GM23338 (cell line): ENCODE data around the gene ARHGEF3. TPM values are rescaled to one million over a fixed set of nuclear protein-coding genes. Genes with fewer than 3 reads are reported as not detected.

Experiments
- ATAC-seq: fragments of 200-7000 bp; cut with Tn5 transposase; 3 replicates; pipeline ENCODE4 v1.9.1; 2020
- DNase-seq: peaks from one replicate; pipeline ENCODE4 v3.0.0-alpha.2; 2015; ENCODE audit warnings: low spot score
- H2AFZ ChIP-seq: fragments of 200-600 bp; sonication (generic); 2 replicates; pipeline ENCODE4 v1.8.0; 2016; ENCODE audit warnings: antibody characterized with exemption, mild to moderate bottlenecking, moderate library complexity
- H3F3A ChIP-seq: fragments of 200-600 bp; sonication (generic); replicated peaks from 2 replicates; pipeline ENCODE4 v1.8.0; 2017; ENCODE audit warnings: antibody characterized with exemption, mixed run types, low read depth
- H3K27ac ChIP-seq: fragments of 200-600 bp; sonication (generic); 2 replicates; pipeline ENCODE4 v1.6.1; 2016; ENCODE audit warnings: low read depth
- H3K27me3 ChIP-seq: fragments of 200-600 bp; sonication (generic); 2 replicates; pipeline ENCODE4 v1.8.0; 2016; ENCODE audit warnings: mild to moderate bottlenecking, mixed run types, moderate library complexity; ENCODE audit not compliant: insufficient read depth
- H3K36me3 ChIP-seq: fragments of 200-600 bp; sonication (generic); 2 replicates; pipeline ENCODE4 v1.8.0; 2016; ENCODE audit warnings: mild to moderate bottlenecking; ENCODE audit not compliant: insufficient read depth
- H3K4me1 ChIP-seq: fragments of 200-600 bp; sonication (generic); 2 replicates; pipeline ENCODE4 v1.8.0; 2016; ENCODE audit warnings: mild to moderate bottlenecking, moderate library complexity; ENCODE audit not compliant: insufficient read depth
- H3K4me2 ChIP-seq: fragments of 200-600 bp; sonication (generic); 2 replicates; pipeline ENCODE4 v1.7.1; 2017; ENCODE audit warnings: mixed run types
- H3K4me3 ChIP-seq: fragments of 200-600 bp; sonication (generic); 2 replicates; pipeline ENCODE4 v1.6.1; 2016; ENCODE audit warnings: mixed run types
- H3K79me2 ChIP-seq: fragments of 200-600 bp; sonication (generic); replicated peaks from 2 replicates; pipeline ENCODE4 v1.8.0; 2017; ENCODE audit warnings: mild to moderate bottlenecking; ENCODE audit not compliant: insufficient read depth
- H3K9me2 ChIP-seq: fragments of 200-600 bp; sonication (generic); 2 replicates; pipeline ENCODE4 v1.8.0; 2017; ENCODE audit not compliant: insufficient read depth
- H4K20me1 ChIP-seq: fragments of 200-600 bp; sonication (generic); replicated peaks from 2 replicates; pipeline ENCODE4 v1.8.0; 2017; ENCODE audit warnings: mild to moderate bottlenecking; ENCODE audit not compliant: insufficient read depth
- H3K27ac Mint-ChIP-seq: 2 replicates; pipeline ENCODE4 v1.8.0; 2020; ENCODE audit warnings: inconsistent platforms, mild to moderate bottlenecking, moderate library complexity, mixed read lengths
- H3K27me3 Mint-ChIP-seq: 3 replicates; pipeline ENCODE4 v1.8.0; 2022; ENCODE audit warnings: low read depth, mild to moderate bottlenecking, moderate library complexity, mixed read lengths, inconsistent platforms; ENCODE audit not compliant: insufficient read depth, poor library complexity
- H3K36me3 Mint-ChIP-seq: 3 replicates; pipeline ENCODE4 v1.8.0; 2021; ENCODE audit warnings: low read depth, mild to moderate bottlenecking, inconsistent platforms, moderate library complexity, mixed read lengths
- H3K4me1 Mint-ChIP-seq: 3 replicates; pipeline ENCODE4 v1.8.0; 2020; ENCODE audit warnings: mild to moderate bottlenecking, inconsistent platforms, mixed read lengths
- H3K4me3 Mint-ChIP-seq: 3 replicates; pipeline ENCODE4 v1.8.0; 2021; ENCODE audit warnings: moderate library complexity, mild to moderate bottlenecking, inconsistent platforms, mixed read lengths
- H3K9me3 Mint-ChIP-seq: 3 replicates; pipeline ENCODE4 v1.8.0; 2020; ENCODE audit warnings: moderate library complexity, mild to moderate bottlenecking, inconsistent platforms, mixed read lengths
- EZH2 ChIP-seq: fragments of 200-600 bp; sonication (generic); IDR thresholded peaks from one replicate; pipeline ENCODE4 v1.8.0; 2017; ENCODE audit warnings: antibody characterized with exemption, mild to moderate bottlenecking, low read depth; ENCODE audit not compliant: unreplicated experiment
- JUNB ChIP-seq: IDR thresholded peaks from one replicate; pipeline ENCODE4 v1.6.1; 2016; ENCODE audit warnings: antibody characterized with exemption; ENCODE audit not compliant: unreplicated experiment
- STAT1 ChIP-seq: IDR thresholded peaks from one replicate; pipeline ENCODE4 v1.6.1; 2016; ENCODE audit warnings: antibody characterized with exemption; ENCODE audit not compliant: unreplicated experiment
- ZNF462 ChIP-seq: fragments of 250-450 bp; sonication (Bioruptor Pico); IDR thresholded peaks from 2 replicates; pipeline ENCODE4 v1.5.0; 2020; ENCODE audit warnings: mild to moderate bottlenecking, moderate library complexity
- polyA plus RNA-seq: library from polyadenylated mRNA; unstranded; fragments of >200 nt; fragmentation: Nextera tagmentation; extraction: Ambion mirVana; gene quantifications from 2 replicates; pipeline ENCODE4 v1.2.1, GENCODE V29; 2016
- total RNA-seq: library from RNA; depleted of rRNA; stranded (reverse); fragments of >200 nt; shearing (Covaris generic); gene quantifications from 2 replicates; pipeline ENCODE4 v1.2.3, GENCODE V29; 2014

The ARHGEF3 gene
- total and polyA plus RNA-seq, 2 experiments from 2014 or later: 5.0 to 5.1 TPM

- TF ChIP-seq ZNF462 (CRISPR knock-in tag) (no peak), EZH2 (no peak)
These were observed 17.9 kb downstream of the ARHGEF3 start (continued) for GRCh38 chr3:56783644-56784447.

- Histone ChIP-seq H3K4me2 (no peak overlapping the region), H3K4me1 (no peaks in the 10 kb centered on the region), H3K4me3 (no peak overlapping the region), H3K9me2 (no peaks in the 10 kb centered on the region), H4K20me1 (peaks cover 2% of the 10 kb centered on the region; the same call in 1 of the 2 replicates), H3K36me3 (no peaks in the 10 kb centered on the region), H3K27ac (no peak overlapping the region), H3F3A (no peaks in the 10 kb centered on the region), H2AFZ (no peak overlapping the region), H3K79me2 (no peaks in the 10 kb centered on the region), H3K27me3 (no peaks in the 10 kb centered on the region)
- ATAC-seq (no peak), DNase-seq (no peak)
- Mint-ChIP-seq H3K4me3 (no peak overlapping the region), H3K27ac (no peak overlapping the region; the same call in 1 of the 2 replicates), H3K27me3 (peaks cover 2% of the 10 kb centered on the region), H3K9me3 (no peaks in the 10 kb centered on the region), H3K4me1 (peaks cover 8% of the 10 kb centered on the region), H3K36me3 (no peaks in the 10 kb centered on the region)
- TF ChIP-seq JUNB: no peak
- no peak for TF ChIP-seq STAT1
These were observed 18.8 kb downstream of the ARHGEF3 start for GRCh38 chr3:56782906-56783305.
